SK-MEL-5 (cell line): ENCODE data around the gene FNBP1. TPM values are rescaled to one million over a fixed set of nuclear protein-coding genes. Genes with fewer than 3 reads are reported as not detected.
"Not testable (repeated sequence)": the region's sequence is repeated elsewhere in the genome, so short reads cannot be mapped to it uniquely, and the experiment has no call there.

Source experiments
- DNase-seq: peaks from one replicate; pipeline ENCODE4 v3.0.0-alpha.2; 2016; ENCODE audit warnings: low read depth, low spot score
- in situ Hi-C: cut with HindIII; loops from 2 replicates; pipeline ENCODE4 v1.10.0; 2016; ENCODE audit warnings: low sequenced_read_pairs, high pct_unique_total_duplicates, low pct_unique_long_range_greater_than_20kb
- total RNA-seq: library from RNA; depleted of rRNA; stranded (reverse); fragments of >200 nt; shearing (Covaris generic); gene quantifications from 2 replicates; pipeline ENCODE4 v1.2.3, GENCODE V29; 2014

The FNBP1 gene
- total RNA-seq, 1 experiment from 2014 or later = 18.6 TPM

DNA sequence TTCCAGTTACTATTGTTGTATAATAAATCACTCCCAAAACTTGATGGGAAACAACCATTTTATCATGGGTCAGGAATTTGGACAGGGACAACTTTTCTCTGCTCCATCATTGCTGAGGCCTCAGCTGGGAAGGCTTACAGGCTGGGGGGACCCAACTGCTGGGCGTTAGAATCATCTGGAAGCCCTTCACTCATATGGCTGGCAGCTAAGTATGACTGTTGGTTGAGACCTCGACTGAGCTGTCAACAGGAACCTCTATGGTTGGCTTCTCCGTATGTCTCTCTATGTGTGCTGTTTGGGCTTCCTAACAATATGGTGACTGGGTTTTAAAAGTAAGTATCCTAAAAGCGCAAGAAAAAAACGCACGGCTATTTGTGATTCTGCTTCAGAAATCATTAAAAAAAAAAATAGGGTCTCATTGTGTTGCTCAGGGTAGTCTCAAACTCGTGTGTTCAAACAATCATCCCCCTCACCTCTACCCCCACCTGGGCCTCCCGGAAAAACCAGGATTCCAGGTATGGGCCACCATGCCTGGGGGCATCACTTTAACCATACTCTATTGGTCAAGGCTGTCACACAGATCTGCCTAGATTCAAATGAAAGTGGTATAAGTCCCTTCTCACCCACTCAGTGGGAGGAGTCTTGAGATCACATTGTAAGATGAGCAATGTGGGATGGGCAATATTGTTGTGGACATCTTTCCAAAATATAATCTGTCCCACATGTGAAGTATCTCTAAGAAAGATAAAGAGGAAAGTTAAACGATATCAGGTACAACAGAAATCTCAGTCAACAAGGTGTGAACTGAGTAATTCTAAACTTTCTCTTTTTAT lies 15.2 kb downstream of the FNBP1 start:
- DNase-seq = no peak
- in situ Hi-C loops = no loop called here

DNA sequence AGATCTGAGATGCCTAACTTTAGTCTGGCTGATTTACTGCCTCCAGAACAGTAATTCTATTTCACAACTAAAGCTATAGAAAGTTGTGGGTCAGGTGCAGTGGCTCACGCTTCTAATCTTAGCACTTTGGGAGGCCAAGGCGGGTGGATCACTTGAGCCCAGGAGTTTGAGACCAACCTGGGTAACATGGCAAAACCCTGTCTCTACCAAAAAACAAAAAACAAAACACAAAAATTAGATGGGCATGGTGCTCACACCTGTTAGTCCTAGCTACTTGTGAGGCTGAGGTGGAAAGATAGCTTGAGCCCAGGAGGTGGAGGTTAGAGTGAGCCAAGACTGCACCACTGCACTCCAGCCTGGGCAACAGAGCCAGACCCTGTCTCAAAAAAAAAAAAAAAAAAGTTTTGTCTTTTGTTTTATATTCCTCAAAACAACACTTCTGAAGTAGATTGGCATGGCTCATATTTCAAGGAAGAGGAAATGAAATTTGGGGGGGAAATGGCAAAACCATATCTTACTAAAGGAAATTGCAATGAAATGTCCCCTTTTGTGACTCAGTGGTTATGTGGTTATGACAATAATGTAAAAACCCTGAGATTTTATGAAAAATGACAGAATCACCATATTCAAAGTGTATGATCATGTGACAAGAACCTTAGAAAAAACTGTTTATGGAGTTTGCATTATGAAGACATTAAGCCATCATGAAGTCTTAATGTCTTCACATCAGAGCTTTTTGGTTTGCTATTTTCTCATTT lies 16.2 kb downstream of the FNBP1 start:
- DNase-seq = no peak
- in situ Hi-C loops = no loop called here

DNA sequence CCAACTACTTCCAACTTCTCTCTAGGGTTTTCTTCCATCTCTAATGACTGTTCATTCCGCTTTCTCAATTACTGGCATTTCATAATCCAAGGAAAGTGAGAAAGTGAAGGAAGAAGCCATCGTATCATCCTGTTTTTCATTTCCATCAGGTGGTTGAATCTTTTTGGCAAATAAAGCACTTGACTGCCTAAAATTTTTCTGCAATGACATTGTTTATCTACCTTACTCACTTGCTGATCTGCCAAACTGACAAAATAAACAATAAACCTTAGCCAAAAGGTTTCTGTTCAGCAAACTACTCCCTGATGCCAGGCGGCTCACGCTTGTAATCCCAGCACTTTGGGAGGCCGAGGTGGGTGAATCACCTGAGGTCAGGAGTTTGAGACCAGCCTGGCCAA lies 18.4 kb downstream of the FNBP1 start:
- in situ Hi-C loops = no loop called here
- no peak for DNase-seq

DNA sequence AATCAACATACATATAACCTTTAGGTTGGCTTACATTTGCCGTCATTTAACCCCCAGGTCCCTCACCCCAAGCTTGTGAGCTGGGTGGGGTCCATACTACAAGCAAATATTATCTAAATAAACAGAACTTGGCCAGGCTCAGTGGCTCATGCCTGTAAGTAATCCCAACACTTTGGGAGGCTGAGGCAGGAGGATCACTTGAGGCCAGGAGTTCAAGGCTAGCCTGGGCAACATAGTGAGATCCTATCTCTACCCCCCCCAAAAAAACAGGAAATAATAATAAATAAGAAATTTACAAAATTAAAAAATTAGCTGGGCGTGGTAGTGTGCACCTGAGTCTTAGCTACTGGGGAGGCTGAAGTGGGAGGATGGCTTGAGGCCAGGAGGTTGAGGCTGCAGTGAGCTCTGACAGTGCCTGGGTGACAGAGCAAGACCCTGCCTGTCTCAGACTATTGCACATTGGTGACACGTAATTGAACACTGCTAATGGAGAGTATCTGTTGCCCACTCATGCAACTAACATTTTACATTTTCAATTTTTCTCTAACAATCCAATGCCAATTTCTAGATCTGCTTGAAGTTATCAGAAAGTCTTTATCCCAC lies 18.9 kb downstream of the FNBP1 start:
- DNase-seq = no peak
- in situ Hi-C loops = no loop called here

DNA sequence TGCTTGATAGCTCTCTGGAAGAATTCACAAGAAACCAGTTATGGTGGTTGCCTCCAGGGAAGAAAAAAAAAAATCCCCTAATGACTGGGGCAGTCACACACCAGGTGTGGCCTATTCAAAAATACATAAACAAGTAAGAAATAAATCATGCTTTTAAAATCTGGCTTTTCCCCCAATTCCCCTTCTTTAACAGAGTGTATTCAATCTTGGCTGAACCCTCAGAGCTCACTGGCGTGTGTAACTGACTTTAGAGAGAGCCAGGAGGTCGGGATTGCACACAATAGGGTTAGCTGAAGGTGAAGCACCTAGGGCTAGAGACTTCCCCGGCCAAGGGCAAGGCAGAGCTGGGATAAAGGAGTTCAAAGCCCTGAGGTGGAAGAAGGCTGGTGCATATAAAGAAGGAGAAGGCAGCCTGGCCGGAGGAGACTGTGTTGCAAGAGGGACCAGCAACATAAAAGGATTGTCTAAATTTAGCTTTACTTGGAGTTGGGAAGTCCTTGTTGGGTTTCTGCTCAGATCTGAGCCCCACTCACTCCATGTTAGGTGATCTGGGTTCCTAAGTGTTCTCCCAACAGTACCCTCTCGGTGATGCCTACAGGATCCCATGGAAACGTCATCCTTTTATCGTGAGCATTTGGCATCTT lies 19.7 kb downstream of the FNBP1 start:
- DNase-seq = no peak

DNA sequence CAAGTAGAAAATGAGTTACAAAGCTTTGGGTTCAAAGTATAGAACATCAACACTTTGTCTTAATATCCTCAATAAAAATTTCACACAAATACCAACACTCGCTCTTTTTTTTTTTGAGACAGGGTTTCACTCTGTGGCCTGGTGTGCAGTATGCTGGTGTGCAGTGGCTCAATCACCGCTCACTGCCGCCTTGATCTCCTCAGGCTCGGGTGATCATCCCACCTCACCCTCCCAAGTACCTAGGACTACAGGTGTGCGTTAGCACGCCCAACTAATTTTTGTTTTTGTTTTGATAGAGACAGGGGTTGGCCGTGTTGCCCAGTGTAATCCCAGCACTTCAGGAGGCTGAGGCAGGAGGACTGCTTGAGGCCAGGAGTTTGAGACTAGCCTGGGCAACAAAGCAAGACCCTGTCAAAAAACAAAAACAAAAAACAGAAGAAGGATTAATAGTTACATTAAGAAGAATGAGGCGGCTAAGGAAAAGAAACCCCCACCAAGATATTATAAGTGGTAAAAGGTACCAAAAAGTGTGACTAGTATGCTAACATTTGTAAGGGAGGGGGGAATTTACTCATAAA lies 20.3 kb downstream of the FNBP1 start:
- in situ Hi-C loops = no loop called here
- no peak for DNase-seq

More for the DNA sequence above, 19.7 kb downstream of the FNBP1 start:
- in situ Hi-C loops = no loop called here

DNA sequence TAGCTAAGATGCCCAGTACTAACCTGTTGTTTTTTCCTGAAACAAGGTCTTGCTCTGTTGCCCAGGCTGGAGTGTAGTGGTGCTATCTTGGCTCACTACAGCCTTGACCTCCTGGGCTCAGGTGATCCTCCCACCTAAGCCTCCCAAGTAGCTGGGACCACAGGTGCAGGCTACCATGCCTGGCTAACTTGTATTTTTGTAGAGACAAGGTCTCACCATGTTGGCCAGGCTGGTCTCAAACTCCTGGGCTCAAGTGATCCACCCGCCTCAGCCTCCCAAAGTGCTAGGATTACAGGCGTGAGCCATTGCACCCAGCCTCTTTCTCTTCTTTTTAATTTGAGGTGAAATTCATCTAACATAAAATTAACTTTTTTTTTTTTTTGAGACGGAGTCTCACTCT lies 21.1 kb downstream of the FNBP1 start:
- in situ Hi-C loops, DNase-seq: not testable (repeated sequence)

DNA sequence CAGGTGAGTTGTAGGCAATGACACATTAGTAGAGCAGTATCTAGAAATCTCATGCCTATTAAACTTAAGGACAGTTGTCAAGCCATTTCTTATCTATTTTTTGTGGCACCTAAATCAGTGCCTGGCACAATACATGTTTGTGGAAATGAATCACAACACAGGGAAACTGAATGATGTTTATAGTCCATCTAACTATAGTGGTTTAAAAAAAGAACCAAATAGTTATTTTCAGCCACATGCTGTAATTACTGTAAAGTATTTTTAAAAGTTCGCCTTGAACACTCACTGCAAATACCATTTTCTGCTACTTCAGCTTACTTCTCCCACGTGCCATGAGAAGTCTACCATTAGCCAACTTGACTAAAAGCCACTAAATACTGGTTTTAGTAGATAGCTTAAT lies 21.9 kb downstream of the FNBP1 start:
- in situ Hi-C loops = no loop called here
- DNase-seq = no peak

DNA sequence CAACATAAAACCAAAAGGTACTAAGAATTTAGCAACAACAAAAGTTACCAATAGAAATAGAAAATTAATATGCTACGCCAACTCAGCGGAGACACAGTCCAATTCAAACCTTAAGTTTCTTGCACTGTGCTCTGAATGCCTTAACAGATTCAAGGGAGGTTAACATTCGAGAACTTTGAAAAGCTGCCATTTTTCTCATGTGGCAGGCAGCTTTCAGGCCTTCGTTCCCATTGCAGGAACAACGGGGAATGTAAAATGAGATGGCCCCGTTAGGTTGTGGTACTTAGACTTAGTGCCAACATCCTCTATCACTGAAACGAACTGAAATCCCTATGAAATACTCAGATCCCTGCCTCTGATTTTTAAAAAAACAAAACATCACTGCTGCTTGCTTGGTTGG lies 22.4 kb downstream of the FNBP1 start:
- in situ Hi-C loops = no loop called here

DNA sequence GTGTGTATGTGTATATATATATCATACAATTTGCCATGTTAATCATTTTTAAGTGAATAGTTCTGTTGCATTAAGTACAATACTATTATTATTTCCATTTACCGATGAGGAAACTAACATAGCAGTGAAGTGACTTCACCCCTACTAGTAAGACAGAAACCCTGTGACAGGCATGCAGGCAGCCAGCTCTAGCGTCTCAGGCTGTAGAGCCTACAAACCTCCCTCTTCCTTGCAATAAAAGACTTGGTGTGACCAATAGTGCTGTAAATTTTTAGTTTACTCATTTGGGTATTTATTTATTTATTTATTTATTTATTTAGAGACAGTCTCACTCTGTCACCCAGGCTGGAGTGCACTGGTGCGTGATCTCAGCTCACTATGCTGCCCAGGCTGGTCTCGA lies 24.7 kb downstream of the FNBP1 start:
- no peak for DNase-seq
- in situ Hi-C loops = no loop called here

More for the DNA sequence above, 22.4 kb downstream of the FNBP1 start:
- DNase-seq = no peak

DNA sequence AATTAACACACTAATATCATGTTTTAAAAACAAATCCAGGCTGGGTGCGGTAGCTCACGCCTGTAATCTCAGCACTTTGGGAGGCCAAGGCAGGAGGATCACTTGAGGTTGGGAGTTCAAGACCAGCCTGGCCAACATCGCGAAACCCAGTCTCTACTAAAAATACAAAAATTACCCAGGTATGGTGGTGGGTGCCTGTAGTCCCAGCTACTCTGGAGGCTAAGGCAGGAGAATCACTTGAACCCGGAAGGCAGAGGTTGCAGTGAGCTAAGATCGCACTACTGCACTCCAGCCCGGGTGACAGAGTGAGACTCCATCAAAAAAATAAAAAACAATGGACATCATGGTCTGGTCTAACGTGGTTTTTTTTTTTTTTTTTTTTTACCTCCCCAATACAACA lies 25.5 kb downstream of the FNBP1 start:
- in situ Hi-C loops, DNase-seq: not testable (repeated sequence)

DNA sequence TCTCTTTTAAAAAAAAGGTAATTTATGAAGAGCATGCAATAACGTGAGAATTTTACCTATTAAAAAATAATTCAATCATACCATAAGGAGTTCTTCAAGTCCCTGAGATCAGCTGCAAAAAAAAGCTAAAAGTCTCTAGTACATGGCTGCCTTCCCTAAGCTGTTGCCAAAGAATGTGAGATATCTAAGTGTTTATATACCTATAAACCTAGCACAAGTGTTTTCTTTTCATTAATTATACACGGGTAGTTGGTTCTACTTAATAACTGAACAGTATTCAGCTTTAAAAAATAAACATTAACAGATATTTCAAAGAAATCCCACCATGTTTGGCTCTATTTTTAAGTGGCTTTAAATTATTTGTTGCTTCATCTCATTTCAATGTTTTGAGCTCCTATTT lies 25.9 kb downstream of the FNBP1 start:
- in situ Hi-C loops = no loop called here
- no peak for DNase-seq

DNA sequence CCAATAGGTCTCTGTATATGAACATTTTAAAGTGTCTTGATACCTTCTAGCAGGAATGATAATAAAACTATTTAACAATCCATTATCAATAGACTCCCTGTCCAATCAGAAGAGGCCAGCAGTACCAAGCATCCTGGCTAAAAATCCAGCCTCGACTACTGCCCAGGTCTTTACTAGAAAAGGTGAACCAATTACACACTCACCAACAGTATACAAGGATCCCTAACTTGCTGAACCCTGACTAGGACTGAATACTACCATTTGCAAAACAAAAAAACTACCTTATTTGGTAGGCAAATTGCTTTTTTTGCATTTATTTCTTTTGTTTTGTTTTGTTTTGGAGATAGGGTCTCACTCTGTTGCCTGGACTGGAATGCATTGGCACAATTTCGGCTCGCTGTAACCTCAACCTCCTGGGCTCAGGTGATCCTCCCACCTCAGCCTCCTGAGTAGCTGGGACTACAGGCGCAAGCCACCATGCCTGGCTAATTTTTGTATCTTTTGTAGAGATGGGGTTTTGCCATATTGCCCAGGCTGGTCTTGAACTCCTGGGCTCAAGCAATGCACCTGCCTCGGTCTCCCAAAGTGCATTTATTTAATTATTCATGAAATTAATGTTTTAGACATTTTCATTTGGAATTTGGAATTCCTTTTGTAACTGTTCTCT lies 27.5 kb downstream of the FNBP1 start:
- in situ Hi-C loops = no loop called here
- DNase-seq = no peak

DNA sequence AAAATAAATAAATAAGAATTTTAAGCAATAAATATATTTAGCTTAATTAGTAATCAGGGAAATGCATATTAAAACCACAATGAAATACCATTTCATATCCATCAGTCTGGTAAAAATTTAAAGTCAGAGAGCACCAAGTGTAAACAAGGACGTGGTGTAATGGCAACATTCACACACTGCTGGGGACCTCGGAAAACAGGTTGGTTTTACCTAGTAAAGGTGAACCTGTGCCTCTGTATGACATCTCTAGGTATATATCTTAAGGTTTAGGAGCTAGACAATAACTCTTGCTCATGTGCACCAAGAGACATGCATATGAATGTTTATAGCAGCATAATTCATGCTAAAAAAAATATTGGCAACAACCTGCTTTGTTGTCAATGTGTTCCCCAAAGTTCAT lies 29.7 kb downstream of the FNBP1 start:
- in situ Hi-C loops = no loop called here

DNA sequence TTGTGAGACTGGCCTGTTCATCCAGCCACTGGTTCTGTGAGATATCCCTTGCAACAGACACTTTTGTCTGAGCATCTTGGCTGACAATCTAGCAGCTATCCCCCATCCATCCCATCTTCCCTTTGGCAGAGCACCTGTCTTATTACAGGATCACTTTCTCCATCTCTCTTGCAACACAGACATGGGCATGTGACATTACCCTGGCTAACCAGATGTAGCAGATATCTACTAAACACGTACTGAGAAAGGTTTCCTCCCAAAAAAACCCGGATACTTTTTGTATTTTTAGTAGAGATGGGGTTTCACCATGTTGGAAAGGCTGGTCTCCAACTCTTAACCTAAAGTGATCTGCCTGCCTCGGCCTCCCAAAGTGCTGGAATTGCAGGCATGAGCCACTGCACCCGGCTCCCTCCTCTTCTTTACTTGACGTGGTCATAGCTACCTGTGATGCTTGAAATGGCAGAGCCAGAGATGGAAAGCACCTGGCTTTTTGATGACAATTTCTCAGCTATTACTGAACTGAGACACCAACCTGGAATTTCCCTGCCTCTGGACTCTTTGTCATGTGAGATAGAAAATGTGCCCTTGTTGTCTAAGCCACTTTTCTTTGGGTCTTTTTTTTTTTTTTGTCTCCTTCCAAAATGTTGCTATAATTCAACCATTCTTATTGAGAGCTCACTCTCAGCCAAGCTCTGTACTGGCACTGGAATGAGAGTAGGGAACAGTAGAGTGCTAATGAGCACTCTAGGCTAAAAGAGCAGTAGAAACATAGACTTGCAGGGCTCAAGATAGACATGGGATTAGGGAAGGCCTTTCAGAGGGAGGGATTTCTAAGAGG lies 32.6 kb downstream of the FNBP1 start:
- in situ Hi-C loops = no loop called here
- DNase-seq = no peak

More for the DNA sequence above, 29.7 kb downstream of the FNBP1 start:
- DNase-seq = no peak

DNA sequence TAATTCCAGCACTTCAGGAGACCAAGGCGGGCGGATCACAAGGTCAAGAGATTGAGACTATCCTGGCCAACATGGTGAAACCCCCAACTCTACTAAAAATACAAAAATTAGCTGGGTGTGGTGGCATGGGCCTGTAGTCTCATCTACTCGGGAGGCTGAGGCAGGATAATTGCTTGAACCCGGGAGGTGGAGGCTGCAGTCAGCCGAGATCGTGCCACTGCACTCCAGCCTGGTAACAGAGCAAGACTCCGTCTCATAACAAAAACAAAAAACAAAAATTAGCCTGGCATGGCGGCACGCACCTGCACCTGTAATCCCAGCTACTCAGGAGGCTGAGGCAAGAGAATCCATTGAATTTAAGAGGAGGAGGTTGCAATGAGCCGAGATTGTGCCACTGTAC lies 33.4 kb downstream of the FNBP1 start:
- DNase-seq = not testable (repeated sequence)

More for the DNA sequence above, 33.4 kb downstream of the FNBP1 start:
- in situ Hi-C loops = not testable (repeated sequence)
